Ishikawa (cell line): ENCODE results near the gene GLYATL3.

Experiments
- CEBPB ChIP-seq: IDR thresholded peaks from 2 replicates; pipeline ENCODE4 v1.6.1; 2012
- CREB1 ChIP-seq: IDR thresholded peaks from 2 replicates; pipeline ENCODE4 v1.6.1; 2012; ENCODE audit warnings: low read depth
- EGR1 ChIP-seq: IDR thresholded peaks from 2 replicates; pipeline ENCODE4 v1.6.1; 2012
- EP300 ChIP-seq: IDR thresholded peaks from 2 replicates; pipeline ENCODE4 v1.6.1; 2012; ENCODE audit warnings: borderline replicate concordance
- FOXM1 ChIP-seq: IDR thresholded peaks from 2 replicates; pipeline ENCODE4 v1.6.1; 2012; ENCODE audit warnings: low read depth, borderline replicate concordance
- NFIC ChIP-seq: IDR thresholded peaks from 2 replicates; pipeline ENCODE4 v1.6.1; 2012
- RAD21 ChIP-seq: IDR thresholded peaks from 2 replicates; pipeline ENCODE4 v1.6.1; 2012; ENCODE audit warnings: low read depth
- TAF1 ChIP-seq: IDR thresholded peaks from 2 replicates; pipeline ENCODE4 v1.6.1; 2012; ENCODE audit warnings: low read depth, mild to moderate bottlenecking
- TCF12 ChIP-seq: IDR thresholded peaks from 2 replicates; pipeline ENCODE4 v1.6.1; 2012; ENCODE audit warnings: low read depth
- YY1 ChIP-seq: IDR thresholded peaks from 2 replicates; pipeline ENCODE4 v1.6.1; 2012; ENCODE audit warnings: low read depth
- ZBTB7A ChIP-seq: IDR thresholded peaks from 2 replicates; pipeline ENCODE4 v1.6.1; 2012; ENCODE audit warnings: low read depth
- TF ChIP-seq, protein P1 (sequence below): IDR thresholded peaks from 2 replicates; pipeline ENCODE4 v1.6.1; 2012
- TF ChIP-seq, protein P2 (sequence below): IDR thresholded peaks from 2 replicates; pipeline ENCODE4 v1.6.1; 2012; ENCODE audit warnings: low read depth, mild to moderate bottlenecking
- TF ChIP-seq, protein P3 (sequence below): IDR thresholded peaks from 2 replicates; pipeline ENCODE4 v1.6.1; 2012

DNA sequence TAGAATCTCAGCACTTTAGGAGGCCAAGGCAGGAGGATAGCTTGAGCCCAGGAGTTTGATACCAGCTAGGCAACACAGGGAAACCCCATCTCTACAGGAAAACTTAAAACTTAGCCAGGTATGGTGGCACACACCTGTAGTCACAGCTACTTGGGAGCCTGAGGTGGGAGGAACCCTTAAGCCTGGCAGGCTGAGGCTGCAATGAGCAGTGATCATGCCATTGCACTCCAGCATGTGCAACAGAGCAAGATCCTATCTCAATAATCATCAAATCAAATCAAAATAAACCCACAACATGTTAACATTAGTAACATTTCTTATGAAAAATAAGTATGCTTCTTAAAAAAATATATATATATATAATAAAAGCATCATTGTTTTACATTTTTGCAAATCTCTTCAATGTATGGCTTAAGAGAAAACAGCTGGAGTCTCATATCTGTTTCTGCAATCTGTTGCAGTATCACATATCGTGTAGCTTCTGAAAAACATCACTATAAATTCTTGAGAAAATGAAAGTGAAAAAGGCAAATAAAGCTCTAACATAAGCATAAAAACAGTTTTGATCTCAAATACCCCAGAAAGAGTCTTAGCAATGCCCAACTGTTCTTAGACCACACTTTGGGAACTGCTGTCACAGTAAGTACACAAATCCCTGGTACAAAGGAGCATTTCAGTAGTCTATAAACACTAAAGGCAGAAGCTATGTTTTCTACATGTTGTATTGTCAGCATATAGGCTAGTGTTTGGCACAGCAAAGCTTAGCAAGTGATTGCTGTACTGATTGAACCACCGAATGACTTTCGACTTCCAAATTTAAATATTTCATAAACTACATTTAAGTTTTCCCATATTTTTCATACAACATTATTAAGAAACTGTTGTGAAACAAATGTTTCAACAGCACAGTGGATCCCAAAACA is 44.7 kb upstream of the GLYATL3 start:
- TF ChIP-seq YY1 (no peak), EP300 (no peak), FOXM1 (no peak), NFIC (no peak), TCF12 (no peak), ZBTB7A (no peak), TAF1 (no peak), CREB1 (no peak), RAD21 (no peak), CEBPB (no peak), EGR1 (no peak)
- TF ChIP-seq, protein P1, sequence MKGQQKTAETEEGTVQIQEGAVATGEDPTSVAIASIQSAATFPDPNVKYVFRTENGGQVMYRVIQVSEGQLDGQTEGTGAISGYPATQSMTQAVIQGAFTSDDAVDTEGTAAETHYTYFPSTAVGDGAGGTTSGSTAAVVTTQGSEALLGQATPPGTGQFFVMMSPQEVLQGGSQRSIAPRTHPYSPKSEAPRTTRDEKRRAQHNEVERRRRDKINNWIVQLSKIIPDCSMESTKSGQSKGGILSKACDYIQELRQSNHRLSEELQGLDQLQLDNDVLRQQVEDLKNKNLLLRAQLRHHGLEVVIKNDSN: no peak
- TF ChIP-seq, protein P2, sequence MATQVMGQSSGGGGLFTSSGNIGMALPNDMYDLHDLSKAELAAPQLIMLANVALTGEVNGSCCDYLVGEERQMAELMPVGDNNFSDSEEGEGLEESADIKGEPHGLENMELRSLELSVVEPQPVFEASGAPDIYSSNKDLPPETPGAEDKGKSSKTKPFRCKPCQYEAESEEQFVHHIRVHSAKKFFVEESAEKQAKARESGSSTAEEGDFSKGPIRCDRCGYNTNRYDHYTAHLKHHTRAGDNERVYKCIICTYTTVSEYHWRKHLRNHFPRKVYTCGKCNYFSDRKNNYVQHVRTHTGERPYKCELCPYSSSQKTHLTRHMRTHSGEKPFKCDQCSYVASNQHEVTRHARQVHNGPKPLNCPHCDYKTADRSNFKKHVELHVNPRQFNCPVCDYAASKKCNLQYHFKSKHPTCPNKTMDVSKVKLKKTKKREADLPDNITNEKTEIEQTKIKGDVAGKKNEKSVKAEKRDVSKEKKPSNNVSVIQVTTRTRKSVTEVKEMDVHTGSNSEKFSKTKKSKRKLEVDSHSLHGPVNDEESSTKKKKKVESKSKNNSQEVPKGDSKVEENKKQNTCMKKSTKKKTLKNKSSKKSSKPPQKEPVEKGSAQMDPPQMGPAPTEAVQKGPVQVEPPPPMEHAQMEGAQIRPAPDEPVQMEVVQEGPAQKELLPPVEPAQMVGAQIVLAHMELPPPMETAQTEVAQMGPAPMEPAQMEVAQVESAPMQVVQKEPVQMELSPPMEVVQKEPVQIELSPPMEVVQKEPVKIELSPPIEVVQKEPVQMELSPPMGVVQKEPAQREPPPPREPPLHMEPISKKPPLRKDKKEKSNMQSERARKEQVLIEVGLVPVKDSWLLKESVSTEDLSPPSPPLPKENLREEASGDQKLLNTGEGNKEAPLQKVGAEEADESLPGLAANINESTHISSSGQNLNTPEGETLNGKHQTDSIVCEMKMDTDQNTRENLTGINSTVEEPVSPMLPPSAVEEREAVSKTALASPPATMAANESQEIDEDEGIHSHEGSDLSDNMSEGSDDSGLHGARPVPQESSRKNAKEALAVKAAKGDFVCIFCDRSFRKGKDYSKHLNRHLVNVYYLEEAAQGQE: no peak
- TF ChIP-seq, protein P3, sequence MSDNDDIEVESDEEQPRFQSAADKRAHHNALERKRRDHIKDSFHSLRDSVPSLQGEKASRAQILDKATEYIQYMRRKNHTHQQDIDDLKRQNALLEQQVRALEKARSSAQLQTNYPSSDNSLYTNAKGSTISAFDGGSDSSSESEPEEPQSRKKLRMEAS: no peak
